ENCODE results near the gene SPAG7.

DNA sequence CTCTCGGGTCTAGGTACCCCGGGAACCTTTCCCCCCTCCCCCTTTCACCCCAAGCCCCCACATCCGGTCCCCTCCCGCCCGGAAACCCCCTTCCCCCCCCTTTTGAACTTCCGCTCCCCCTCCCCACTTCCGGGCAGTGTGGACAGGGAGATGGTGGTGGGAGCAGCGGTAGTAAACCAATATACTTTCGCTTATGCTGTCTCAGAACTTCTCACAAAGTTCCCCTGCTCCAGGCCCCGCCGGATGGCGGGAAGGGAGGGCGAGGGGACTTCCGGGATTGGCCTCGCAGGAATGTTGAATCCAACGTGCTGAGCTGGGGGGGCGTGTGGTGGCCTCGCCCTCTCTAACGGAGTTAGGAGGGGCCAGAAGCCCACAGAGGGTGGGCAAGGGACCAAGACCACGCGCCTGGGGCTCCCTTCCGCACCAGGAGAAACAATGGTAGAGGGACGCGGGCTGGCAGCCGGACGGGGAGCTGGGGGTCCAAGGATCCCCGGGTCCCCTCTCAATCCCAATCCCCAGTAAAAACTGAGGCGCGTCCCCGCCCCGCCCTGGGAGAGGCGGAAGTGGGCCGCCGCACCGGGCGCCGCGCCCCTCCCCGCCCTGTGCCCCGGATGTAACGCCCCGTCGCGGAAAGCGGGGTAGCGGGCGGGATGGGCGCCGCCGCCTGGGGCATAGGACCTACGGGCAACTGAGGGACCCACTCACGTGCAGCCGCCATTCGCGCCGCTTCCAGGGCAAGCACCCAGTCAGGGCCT, 20.0 kb downstream of the SPAG7 start:
- TF ChIP-seq TAF1 (IDR thresholded peaks at IDR 0.05; ENCODE audit: borderline replicate concordance, low read depth, low read length) (peak; percentile 68; the same call in 1 of the 2 replicates), POLR2AphosphoS5 (IDR thresholded peaks at IDR 0.05; ENCODE audit: low read depth, low read length) (peak; percentile 44; the same call in 1 of the 2 replicates), POLR2A (IDR thresholded peaks at IDR 0.05; ENCODE audit: low read depth, low read length) (peak; percentile 24; the same call in 1 of the 2 replicates)

Data from GM12892 (cell line).